HG03025 (cell line): Measurements from ENCODE around the gene C19orf85.
"Not testable (repeated sequence)": the region's sequence is repeated elsewhere in the genome, so short reads cannot be mapped to it uniquely, and the experiment has no call there.

Experiments used
- ATAC-seq: cut with Tn5 transposase; IDR thresholded peaks from one replicate; pipeline ENCODE4 v1.9.1; 2021; ENCODE audit warnings: mild to moderate bottlenecking, moderate library complexity; ENCODE audit not compliant: unreplicated experiment, low FRiP score

Gene C19orf85

GRCh38 chr19:55461259-55461973, 3.1 kb downstream of the C19orf85 start, which contains the start of gene ISOC2:
Gene ISOC2, minus strand, starts transcription at chr19:55461642. Its CDS starts 5,156 bp downstream, at chr19:55456486.
- peak; percentile 87 for ATAC-seq

DNA sequence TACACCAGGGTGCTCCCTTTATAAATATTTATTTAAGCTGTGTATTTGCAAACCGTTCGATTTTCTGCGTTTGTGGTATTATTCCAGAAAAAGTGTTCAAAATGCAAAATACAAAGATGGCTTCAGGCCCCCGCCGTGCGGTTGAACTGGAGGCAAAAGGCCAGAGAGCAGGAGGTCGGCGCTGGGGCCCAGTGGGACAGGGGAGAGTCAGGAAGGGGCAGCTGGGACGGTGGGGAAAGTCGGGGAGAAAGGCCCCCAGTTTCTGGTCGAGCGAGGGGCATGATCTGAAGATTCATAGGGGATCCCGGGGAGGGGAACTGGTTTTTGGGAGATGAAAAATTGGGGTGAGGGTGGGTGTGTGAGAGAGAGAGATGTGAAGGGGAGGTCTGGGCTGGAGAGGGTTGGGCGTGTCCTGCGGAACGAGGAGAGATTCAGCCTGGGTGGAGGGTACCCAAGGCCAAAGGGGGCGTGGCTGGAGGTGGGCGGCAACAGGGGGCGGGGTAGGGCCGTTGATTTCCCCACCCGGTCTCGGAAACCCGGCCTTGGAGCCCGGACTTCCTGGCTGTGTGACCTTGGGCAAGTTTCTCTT, 3.8 kb downstream of the C19orf85 start:
- ATAC-seq: no peak

DNA sequence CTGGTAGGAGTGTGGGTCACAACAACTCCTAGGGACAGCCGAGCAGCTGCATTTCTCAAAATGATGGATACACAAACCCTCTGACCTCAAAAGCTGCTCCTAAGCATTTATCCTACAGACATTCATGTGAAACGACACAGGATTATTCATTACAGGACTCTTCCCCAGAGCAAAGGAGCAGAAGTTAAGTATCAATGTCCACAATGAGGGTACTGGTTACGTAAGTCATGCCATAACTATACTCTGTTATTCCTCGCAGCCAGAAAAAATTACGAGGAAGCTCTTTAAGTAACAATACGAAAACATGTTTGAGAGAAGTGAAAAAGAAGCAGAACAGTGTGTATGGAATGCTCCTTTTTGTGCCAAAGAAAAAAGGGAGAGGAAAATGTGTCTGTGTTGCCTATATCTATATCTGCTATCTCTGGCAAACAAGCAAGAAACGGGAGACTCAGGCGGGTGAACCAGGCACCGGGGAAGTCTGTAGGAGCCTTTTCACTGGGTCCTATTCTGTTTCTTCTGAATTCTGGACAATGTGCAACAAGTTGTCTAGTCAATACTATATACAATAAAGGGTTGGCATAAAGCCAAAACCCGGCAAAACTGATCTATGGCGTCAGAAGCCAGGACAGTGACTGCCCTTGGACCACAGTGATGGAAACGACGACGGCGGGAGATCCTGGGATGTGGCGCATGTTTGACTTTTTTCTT, 4.4 kb downstream of the C19orf85 start:
- ATAC-seq: no peak

- no peak for ATAC-seq
Observed at GRCh38 chr19:55459551-55459949, 5.0 kb downstream of the C19orf85 start.

DNA sequence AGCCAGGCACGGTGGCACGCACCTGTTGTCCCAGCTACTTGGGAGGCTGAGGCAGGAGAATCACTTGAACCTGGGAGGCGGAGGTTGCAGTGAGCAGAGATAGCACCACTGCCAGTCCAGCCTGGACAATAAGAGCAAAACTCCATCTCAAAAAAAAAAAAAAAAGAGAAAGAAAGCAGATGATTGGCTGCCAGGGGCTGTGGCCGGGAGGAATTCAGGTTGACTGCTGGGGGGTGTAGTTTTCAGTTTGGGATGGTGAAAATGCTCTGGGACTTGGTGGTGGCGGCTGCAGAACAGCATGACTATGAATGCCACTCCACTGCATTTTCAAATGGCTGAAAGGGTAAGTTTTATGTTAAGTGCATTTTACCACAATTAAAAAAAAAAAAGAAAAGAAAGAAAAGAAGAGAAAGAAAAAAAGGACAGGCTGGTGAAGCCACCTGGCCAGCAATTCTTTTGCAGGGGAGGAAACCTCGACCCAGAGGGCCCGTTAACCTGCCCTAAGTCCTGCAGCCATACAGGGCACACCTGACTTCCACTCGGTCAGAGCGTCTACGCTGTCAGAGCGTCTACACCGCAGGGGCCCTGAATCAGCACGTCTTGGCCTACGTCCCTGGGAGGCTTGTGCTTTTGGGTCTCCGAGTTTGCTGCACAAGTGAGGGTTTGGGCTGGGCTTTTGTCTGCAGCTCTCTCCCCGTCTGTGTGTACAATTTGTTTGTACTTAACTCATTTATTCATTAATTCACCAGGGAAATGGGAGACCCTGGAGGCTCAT, 6.7 kb downstream of the C19orf85 start:
- ATAC-seq: no peak

- no peak for ATAC-seq
Observed at GRCh38 chr19:55456347-55456746, 8.2 kb downstream of the C19orf85 start.

- no peak for ATAC-seq
Observed at GRCh38 chr19:55455576-55456235, 8.8 kb downstream of the C19orf85 start.

GRCh38 chr19:55454787-55455243, 9.7 kb downstream of the C19orf85 start:
- ATAC-seq: no peak

GRCh38 chr19:55453511-55454260, 10.9 kb downstream of the C19orf85 start:
- no peak for ATAC-seq

GRCh38 chr19:55452749-55453346, 11.7 kb downstream of the C19orf85 start:
- no peak for ATAC-seq

DNA sequence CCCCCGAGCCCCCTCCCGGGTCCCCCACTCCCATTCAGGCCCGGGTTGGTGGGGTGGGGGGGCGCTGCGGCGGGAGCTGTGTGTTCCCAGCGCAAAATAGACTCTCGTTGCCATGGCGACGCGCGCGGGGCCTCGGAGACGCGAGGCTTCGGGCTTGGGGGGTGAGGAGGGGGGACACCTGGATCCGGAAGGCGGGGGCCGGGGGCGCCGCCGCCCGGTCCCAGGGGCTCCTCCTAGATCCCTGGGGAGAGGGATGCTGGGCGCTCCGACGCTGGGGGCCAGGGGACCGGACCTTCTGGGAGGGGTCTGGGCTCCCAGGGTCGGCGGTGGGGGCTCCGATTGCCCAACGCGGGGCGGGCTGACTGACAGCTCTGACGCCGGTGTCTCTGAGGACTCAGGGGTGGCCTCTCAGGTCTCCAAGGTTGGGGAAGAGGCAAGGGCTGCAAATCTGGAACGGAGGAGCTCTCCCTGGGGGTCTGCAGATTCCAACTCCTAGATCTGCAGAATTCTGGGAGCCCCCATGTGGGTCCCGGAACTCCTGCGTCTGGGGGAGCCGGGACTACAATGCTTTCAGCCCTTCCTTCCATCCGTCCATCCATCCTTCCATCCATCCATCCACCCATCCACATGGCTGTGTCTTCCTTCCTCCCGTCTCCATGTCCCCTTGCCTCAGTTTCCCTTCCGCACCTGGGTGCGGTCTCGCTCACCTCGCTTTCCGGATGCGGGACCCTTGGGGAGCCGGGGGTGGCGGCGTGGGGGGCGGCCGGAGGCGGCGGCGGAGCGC, 12.4 kb downstream of the C19orf85 start:
- ATAC-seq: no peak

- no peak for ATAC-seq
Observed at GRCh38 chr19:55451163-55451964, 13.2 kb downstream of the C19orf85 start.

- no peak for ATAC-seq
Observed at GRCh38 chr19:55449469-55449868, 15.1 kb downstream of the C19orf85 start.

DNA sequence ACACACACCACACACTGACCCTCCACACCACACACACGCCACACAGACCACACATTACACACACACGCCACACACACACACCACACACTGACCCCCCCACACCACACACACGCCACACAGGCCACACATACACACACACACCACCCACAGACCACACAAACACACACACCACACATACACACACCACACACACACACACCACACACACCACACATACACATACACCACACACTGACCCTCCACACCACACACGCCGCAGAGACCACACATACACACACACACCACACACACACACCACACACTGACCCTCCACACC, 16.4 kb downstream of the C19orf85 start:
- not testable (repeated sequence) for ATAC-seq

- ATAC-seq: no peak
Observed at GRCh38 chr19:55447421-55448174, 17.0 kb downstream of the C19orf85 start.

- ATAC-seq: no peak
Observed at GRCh38 chr19:55446060-55446459, 18.5 kb downstream of the C19orf85 start.

DNA sequence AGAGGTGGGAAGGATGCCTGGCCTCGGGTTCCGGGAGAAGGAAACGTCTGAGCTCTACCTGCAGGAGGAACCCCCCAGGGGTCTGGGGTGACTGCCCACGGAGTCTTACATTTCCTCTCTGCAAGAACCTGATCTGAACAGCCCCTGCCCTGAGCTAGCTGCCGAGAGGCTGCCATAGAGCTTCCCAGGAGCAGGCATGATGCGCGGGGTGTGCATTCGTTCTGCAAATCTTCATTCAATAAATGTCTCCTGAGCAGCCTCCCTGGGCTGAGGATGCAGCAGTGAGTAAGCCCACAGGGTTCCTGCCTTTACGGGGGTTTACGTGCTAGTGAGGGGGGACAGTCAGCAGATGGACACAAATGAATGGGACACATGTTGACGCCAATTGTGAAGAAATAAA, 19.9 kb downstream of the C19orf85 start:
- no peak for ATAC-seq
